Panc1 (cell line): Measurements from ENCODE around the gene BOC. TPM values are rescaled to one million over a fixed set of nuclear protein-coding genes. Genes with fewer than 3 reads are reported as not detected.
"Not testable (repeated sequence)": the region's sequence is repeated elsewhere in the genome, so short reads cannot be mapped to it uniquely, and the experiment has no call there.

ENCODE experiments used
- ATAC-seq: fragments of 200-7000 bp; cut with Tn5 transposase; 2 replicates; pipeline ENCODE4 v1.9.1; 2020; ENCODE audit warnings: mild to moderate bottlenecking, moderate library complexity
- BruUV-seq: library from RNA; stranded (reverse); fragments of 400-500 nt; replicated peaks from 2 replicates; lab custom pipeline; 2021; lab: Mats Ljungman, UMichigan
- CTCF ChIA-PET: fragments of 300-600 bp; sonication (Branson Sonifier 250); formaldehyde crosslinking; loops from one replicate; lab custom pipeline; 2022; ENCODE audit warnings: antibody characterized with exemption; lab: Charles Lee
- POLR2A ChIA-PET: fragments of 300-600 bp; sonication (Branson Sonifier 250); formaldehyde crosslinking; loops from one replicate; lab custom pipeline; 2022; ENCODE audit warnings: antibody characterized with exemption; lab: Charles Lee
- DNase-seq: peaks from one replicate; pipeline ENCODE4 v3.0.0-alpha.2; 2010; ENCODE audit warnings: low read depth, low spot score
- H3K27ac ChIP-seq: 2 replicates; pipeline ENCODE4 v1.5.1; 2011; ENCODE audit warnings: mild to moderate bottlenecking, low read length, inconsistent platforms
- H3K27me3 ChIP-seq: fragments of 200-500 bp; sonication (Bioruptor generic); 2 replicates; pipeline ENCODE4 v1.6.0; 2014; ENCODE audit warnings: low read length, inconsistent platforms; ENCODE audit not compliant: control insufficient read depth, insufficient read depth
- H3K36me3 ChIP-seq: fragments of 200-500 bp; sonication (Bioruptor generic); 2 replicates; pipeline ENCODE4 v1.5.1; 2014; ENCODE audit warnings: inconsistent platforms, mild to moderate bottlenecking, low read length, moderate library complexity; ENCODE audit not compliant: control insufficient read depth, insufficient read depth
- H3K4me1 ChIP-seq: 2 replicates; pipeline ENCODE4 v1.5.1; 2011; ENCODE audit warnings: inconsistent platforms, mild to moderate bottlenecking, low read length, moderate library complexity; ENCODE audit not compliant: control insufficient read depth, insufficient read depth
- H3K4me3 ChIP-seq, 2 experiments: 2 replicates each; pipeline ENCODE4 v1.5.1; 2011 to 2012; ENCODE audit warnings: low read depth in 2 of 2, low read length in 2 of 2, mild to moderate bottlenecking in 2 of 2, inconsistent platforms in 1 of 2, moderate library complexity in 1 of 2
- H3K9me3 ChIP-seq: fragments of 200-500 bp; sonication (Bioruptor generic); 2 replicates; pipeline ENCODE4 v1.5.1; 2014; ENCODE audit warnings: low read depth, mild to moderate bottlenecking, inconsistent platforms, low read length, moderate library complexity; ENCODE audit not compliant: control insufficient read depth, insufficient read depth
- CTCF ChIP-seq: fragments of 450-650 bp; IDR thresholded peaks from 2 replicates; pipeline ENCODE4 v1.5.1; 2017; ENCODE audit warnings: mild to moderate bottlenecking
- POLR2AphosphoS5 ChIP-seq: IDR thresholded peaks from 2 replicates; pipeline ENCODE4 v1.6.1; 2012; ENCODE audit warnings: mild to moderate bottlenecking, low read depth, low read length, moderate library complexity
- REST ChIP-seq, 2 experiments: IDR thresholded peaks; 2 replicates each; pipeline ENCODE4 v1.6.1; 2011 to 2012; ENCODE audit warnings: low read depth in 2 of 2, control low read depth in 1 of 2, low read length in 1 of 2, mild to moderate bottlenecking in 1 of 2, moderate library complexity in 1 of 2; ENCODE audit not compliant: insufficient read depth in 1 of 2
- SIN3A ChIP-seq: IDR thresholded peaks from 2 replicates; pipeline ENCODE4 v1.6.1; 2012; ENCODE audit warnings: low read depth, mild to moderate bottlenecking, low read length, moderate library complexity, borderline replicate concordance; ENCODE audit not compliant: insufficient read depth
- TCF7L2 ChIP-seq: IDR thresholded peaks from 2 replicates; pipeline ENCODE4 v1.6.1; 2011; ENCODE audit warnings: mild to moderate bottlenecking, low read depth, low read length, inconsistent platforms
- in situ Hi-C: cut with HindIII; loops from 2 replicates; pipeline ENCODE4 v1.10.0; 2016; ENCODE audit warnings: low sequenced_read_pairs, low pct_unique_long_range_greater_than_20kb
- intact Hi-C: fragments of 100-400 bp; cut with micrococcal nuclease; formaldehyde crosslinking; loops from one replicate; pipeline ENCODE4 v1.10.0; 2022; ENCODE audit not compliant: unreplicated experiment
- total RNA-seq: library from RNA; stranded (reverse); gene quantifications from one replicate; pipeline ENCODE4 v1.2.1, GENCODE V29; 2021; ENCODE audit not compliant: unreplicated experiment

The BOC gene
- total RNA-seq, 1 experiment from 2014 or later = 0.33 TPM

- ATAC-seq = no peak
- ChIA-PET CTCF (no interaction called here), POLR2A (no interaction called here)
- Histone ChIP-seq H3K27ac (no peak overlapping the region), H3K4me1 (no peaks in the 10 kb centered on the region), H3K9me3 (no peaks in the 10 kb centered on the region), H3K36me3 (no peaks in the 10 kb centered on the region), H3K27me3 (peaks cover 2% of the 10 kb centered on the region; the same call in 1 of the 2 replicates), H3K4me3 (no peak overlapping the region)
- intact Hi-C loops (no loop called here), in situ Hi-C loops (no loop called here)
- no TSS peak for BruUV-seq
- no peak for TF ChIP-seq CTCF
- no peak for TF ChIP-seq TCF7L2
- no peak for TF ChIP-seq POLR2AphosphoS5
- TF ChIP-seq SIN3A = no peak
- TF ChIP-seq REST (IDR thresholded peaks at IDR 0.05; ENCODE audit: insufficient read depth in 1 of 2, low read depth in 2 of 2, low read length in 1 of 2) = no peak
- no peak for DNase-seq
Observed at GRCh38 chr3:113170771-113171170, 40.6 kb upstream of the BOC start.

- intact Hi-C loops, DNase-seq, ATAC-seq, H3K4me3 ChIP-seq, H3K36me3 ChIP-seq, H3K9me3 ChIP-seq, BruUV-seq, in situ Hi-C loops, POLR2A ChIA-PET, H3K4me1 ChIP-seq, H3K27ac ChIP-seq, H3K27me3 ChIP-seq: not testable (repeated sequence)
- CTCF ChIA-PET = interaction anchor here (0.6 kb wide), 1 partner anchor 157 kb away, joined by 6 read pairs; no protein-coding TSS in a partner anchor
Observed at GRCh38 chr3:113171675-113172300, 39.6 kb upstream of the BOC start.

GRCh38 chr3:113173102-113173501 is 38.3 kb upstream of the BOC start:
- H3K27me3 ChIP-seq = peaks cover 2% of the 10 kb centered on the region; the same call in 1 of the 2 replicates
- no peak overlapping the region for H3K27ac ChIP-seq
- no peaks in the 10 kb centered on the region for H3K4me1 ChIP-seq
- no peak overlapping the region for H3K4me3 ChIP-seq
- TF ChIP-seq TCF7L2 (no peak), SIN3A (no peak), CTCF (no peak), POLR2AphosphoS5 (no peak), REST (IDR thresholded peaks at IDR 0.05; ENCODE audit: insufficient read depth in 1 of 2, low read depth in 2 of 2, low read length in 1 of 2) (no peak)
- in situ Hi-C loops (no loop called here), intact Hi-C loops (no loop called here)
- BruUV-seq = no TSS peak
- POLR2A ChIA-PET = no interaction called here
- ATAC-seq (no peak), DNase-seq (no peak)
- H3K9me3 ChIP-seq = no peaks in the 10 kb centered on the region
- no peaks in the 10 kb centered on the region for H3K36me3 ChIP-seq
- CTCF ChIA-PET = no interaction called here
